Islet precursor cell (in vitro differentiated cells): ENCODE data around the gene CST7.
A peak's percentile ranks its signal among the peaks of the same experiment; 100 is the strongest.

ENCODE experiments used
- DNase-seq: peaks from one replicate; pipeline ENCODE4 v3.0.0-alpha.2; 2018

The CST7 gene

GRCh38 chr20:24950836-24951525, 1.9 kb downstream of the CST7 start:
- DNase-seq = peak; percentile 17

- DNase-seq = peak; percentile 46
Measured at GRCh38 chr20:24951536-24952083, 2.5 kb downstream of the CST7 start.

- no peak for DNase-seq
Measured at GRCh38 chr20:24952376-24953208, 3.5 kb downstream of the CST7 start.

- DNase-seq = no peak
Measured at GRCh38 chr20:24953209-24953575, 4.1 kb downstream of the CST7 start.

- peak; percentile 43 for DNase-seq
Measured at GRCh38 chr20:24953621-24954133, 4.6 kb downstream of the CST7 start.

GRCh38 chr20:24954151-24954550, 5.1 kb downstream of the CST7 start:
- DNase-seq = peak; percentile 33

GRCh38 chr20:24954566-24954965, 5.5 kb downstream of the CST7 start:
- no peak for DNase-seq

- no peak for DNase-seq
Measured at GRCh38 chr20:24955045-24955444, 6.0 kb downstream of the CST7 start.

GRCh38 chr20:24956001-24956841, 7.2 kb downstream of the CST7 start:
- DNase-seq = no peak

- DNase-seq = no peak
Measured at GRCh38 chr20:24957326-24958016, 8.4 kb downstream of the CST7 start.

GRCh38 chr20:24958506-24959385, 9.7 kb downstream of the CST7 start:
- no peak for DNase-seq

- DNase-seq = no peak
Measured at GRCh38 chr20:24959591-24960301, 10.7 kb downstream of the CST7 start.

- DNase-seq = no peak
Measured at GRCh38 chr20:24960302-24960801, 11.3 kb downstream of the CST7 start.

- no peak for DNase-seq
Measured at GRCh38 chr20:24960861-24961260, 11.8 kb downstream of the CST7 start.

GRCh38 chr20:24961384-24962181, 12.5 kb downstream of the CST7 start:
- no peak for DNase-seq

GRCh38 chr20:24962182-24962492, 13.1 kb downstream of the CST7 start:
- DNase-seq = no peak

GRCh38 chr20:24962510-24962909, 13.4 kb downstream of the CST7 start:
- no peak for DNase-seq

- no peak for DNase-seq
Measured at GRCh38 chr20:24963672-24964505, 14.8 kb downstream of the CST7 start.

- no peak for DNase-seq
Measured at GRCh38 chr20:24964506-24964840, 15.4 kb downstream of the CST7 start.
